Erythroblast (primary cell): ENCODE measurements around the gene CSH2.
"Not testable (repeated sequence)": the region's sequence is repeated elsewhere in the genome, so short reads cannot be mapped to it uniquely, and the experiment has no call there.

ENCODE experiments used
- GATA1 ChIP-seq: IDR thresholded peaks from 2 replicates; pipeline ENCODE4 v1.6.1; 2011; ENCODE audit warnings: low read depth, mild to moderate bottlenecking, control low read depth, low read length, moderate library complexity
- POLR2A ChIP-seq: IDR thresholded peaks from 2 replicates; pipeline ENCODE4 v1.6.1; 2011; ENCODE audit warnings: mild to moderate bottlenecking, low read length

- TF ChIP-seq POLR2A, GATA1: not testable (repeated sequence)
Measured at GRCh38 chr17:63892316-63893037, 19.0 kb upstream of the CSH2 start.
